ENCODE results near the gene EGFR.
"Not testable (repeated sequence)": the region's sequence is repeated elsewhere in the genome, so short reads cannot be mapped to it uniquely, and the experiment has no call there.

EGFR gene

GRCh38 chr7:55147736-55148135 lies 128.9 kb downstream of the EGFR start:
- no peak for DNase-seq (ENCODE audit: low read depth)

GRCh38 chr7:55148571-55148970 lies 129.8 kb downstream of the EGFR start:
- no peak for DNase-seq (ENCODE audit: low read depth)

- DNase-seq (ENCODE audit: low read depth), result no peak
These were observed 130.2 kb downstream of the EGFR start for GRCh38 chr7:55149001-55149400.

GRCh38 chr7:55150166-55150565 lies 131.3 kb downstream of the EGFR start:
- no peak for DNase-seq (ENCODE audit: low read depth)

GRCh38 chr7:55150709-55151451 lies 132.1 kb downstream of the EGFR start:
- no peak for DNase-seq (ENCODE audit: low read depth)

GRCh38 chr7:55152516-55152915 lies 133.7 kb downstream of the EGFR start:
- DNase-seq (ENCODE audit: low read depth), result no peak

- no peak for DNase-seq (ENCODE audit: low read depth)
These were observed 135.3 kb downstream of the EGFR start for GRCh38 chr7:55154096-55154495.

GRCh38 chr7:55155351-55156117 lies 136.7 kb downstream of the EGFR start:
- no peak for DNase-seq (ENCODE audit: low read depth)

GRCh38 chr7:55156919-55157763 lies 138.3 kb downstream of the EGFR start:
- DNase-seq (ENCODE audit: low read depth), result no peak

GRCh38 chr7:55157764-55158105 lies 138.9 kb downstream of the EGFR start:
- no peak for DNase-seq (ENCODE audit: low read depth)

- no peak for DNase-seq (ENCODE audit: low read depth)
These were observed 139.9 kb downstream of the EGFR start for GRCh38 chr7:55158541-55159382.

- no peak for DNase-seq (ENCODE audit: low read depth)
These were observed 141.7 kb downstream of the EGFR start for GRCh38 chr7:55160539-55160938.

- DNase-seq (ENCODE audit: low read depth), result no peak
These were observed 142.4 kb downstream of the EGFR start for GRCh38 chr7:55161154-55161687.

GRCh38 chr7:55162476-55162875 lies 143.7 kb downstream of the EGFR start:
- no peak for DNase-seq (ENCODE audit: low read depth)

- no peak for DNase-seq (ENCODE audit: low read depth)
These were observed 144.9 kb downstream of the EGFR start for GRCh38 chr7:55163733-55164132.

GRCh38 chr7:55164527-55164926 lies 145.7 kb downstream of the EGFR start:
- DNase-seq (ENCODE audit: low read depth), result no peak

GRCh38 chr7:55165176-55165861 lies 146.5 kb downstream of the EGFR start:
- no peak for DNase-seq (ENCODE audit: low read depth)

GRCh38 chr7:55167296-55167695 lies 148.5 kb downstream of the EGFR start:
- DNase-seq (ENCODE audit: low read depth), result not testable (repeated sequence)

GRCh38 chr7:55170335-55171069 lies 151.7 kb downstream of the EGFR start:
- DNase-seq (ENCODE audit: low read depth), result no peak

- no peak for DNase-seq (ENCODE audit: low read depth)
These were observed 152.3 kb downstream of the EGFR start for GRCh38 chr7:55171157-55171556.

Measured in stimulated activated CD8-positive, alpha-beta memory T cell treated with anti-CD3 and anti-CD28 coated beads, Interleukin-15, amount 100 ng/mL, for 24 hours (primary cell).